ENCODE data around the gene FKBP1B.

Gene FKBP1B

DNA sequence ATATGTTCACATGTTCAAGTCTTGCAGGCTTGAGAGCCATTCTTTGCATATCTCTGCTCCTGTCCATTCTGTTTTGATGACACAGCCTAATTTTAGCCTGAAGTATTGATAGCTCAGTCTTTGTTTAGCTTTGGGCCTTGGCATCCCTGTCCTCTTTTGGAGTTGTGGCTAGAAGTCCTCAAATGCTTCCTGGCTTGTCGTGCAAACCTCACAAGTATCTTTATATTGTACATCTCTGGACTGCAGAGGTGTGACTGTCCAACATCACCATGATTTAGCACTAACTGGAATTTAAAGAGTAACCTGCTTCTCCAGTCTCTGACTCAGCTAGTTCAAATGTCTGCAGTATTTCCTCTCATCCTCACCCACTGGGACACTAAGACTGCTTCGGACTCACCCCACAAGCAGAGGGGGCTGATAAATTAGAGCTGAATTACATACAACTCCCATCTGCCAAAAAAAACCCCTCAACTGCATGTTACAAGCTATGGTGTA, 61.9 kb downstream of the FKBP1B start:
- H3K4me3 ChIP-seq (ENCODE audit: low read depth, low read length), result no peak overlapping the region
- no peak for DNase-seq (ENCODE audit: low read depth)
- TF ChIP-seq CTCF (IDR thresholded peaks at IDR 0.05; ENCODE audit: control insufficient read depth, extremely low read depth, insufficient read depth), result no peak

Measured in LNCaP clone FGC (cell line).